Spleen (tissue), 7 donors: ENCODE data around the gene MYO19.

Source experiments
- POLR2A ChIP-seq, 3 donors: fragments of 450-650 bp; IDR thresholded peaks; one replicate each; pipeline ENCODE4 v1.5.1; 2017; ENCODE audit warnings: antibody characterized with exemption in 3 of 3, mild to moderate bottlenecking in 1 of 3
- POLR2AphosphoS5 ChIP-seq, 3 donors: sonication (generic); formaldehyde crosslinking; IDR thresholded peaks; one replicate each; pipeline ENCODE4 v1.5.1; 2017; ENCODE audit warnings: antibody characterized with exemption in 3 of 3
- TF ChIP-seq, protein P1 (sequence below), 11 experiments: fragments of 200-600 bp in 7 of 11; fragments of 450-650 bp in 4 of 11; sonication (generic) in 4 of 11; IDR thresholded peaks in 8 of 11; conservative IDR thresholded peaks in 3 of 11; 1 replicate in 7 of 11; 2 replicates in 4 of 11; pipeline versions ENCODE4 v1.4.0 to v1.8.0; 2016 to 2021; ENCODE audit warnings: antibody characterized with exemption in 11 of 11, inconsistent platforms in 4 of 11, mild to moderate bottlenecking in 1 of 11
- donor health status: DM: no; HTN: no; CAD: no; lungs with moderate emphysema.
- donor health status: DM: no; HTN: no; CAD: no.
- donor health status: DM: no; HTN: no; CAD: no.

DNA sequence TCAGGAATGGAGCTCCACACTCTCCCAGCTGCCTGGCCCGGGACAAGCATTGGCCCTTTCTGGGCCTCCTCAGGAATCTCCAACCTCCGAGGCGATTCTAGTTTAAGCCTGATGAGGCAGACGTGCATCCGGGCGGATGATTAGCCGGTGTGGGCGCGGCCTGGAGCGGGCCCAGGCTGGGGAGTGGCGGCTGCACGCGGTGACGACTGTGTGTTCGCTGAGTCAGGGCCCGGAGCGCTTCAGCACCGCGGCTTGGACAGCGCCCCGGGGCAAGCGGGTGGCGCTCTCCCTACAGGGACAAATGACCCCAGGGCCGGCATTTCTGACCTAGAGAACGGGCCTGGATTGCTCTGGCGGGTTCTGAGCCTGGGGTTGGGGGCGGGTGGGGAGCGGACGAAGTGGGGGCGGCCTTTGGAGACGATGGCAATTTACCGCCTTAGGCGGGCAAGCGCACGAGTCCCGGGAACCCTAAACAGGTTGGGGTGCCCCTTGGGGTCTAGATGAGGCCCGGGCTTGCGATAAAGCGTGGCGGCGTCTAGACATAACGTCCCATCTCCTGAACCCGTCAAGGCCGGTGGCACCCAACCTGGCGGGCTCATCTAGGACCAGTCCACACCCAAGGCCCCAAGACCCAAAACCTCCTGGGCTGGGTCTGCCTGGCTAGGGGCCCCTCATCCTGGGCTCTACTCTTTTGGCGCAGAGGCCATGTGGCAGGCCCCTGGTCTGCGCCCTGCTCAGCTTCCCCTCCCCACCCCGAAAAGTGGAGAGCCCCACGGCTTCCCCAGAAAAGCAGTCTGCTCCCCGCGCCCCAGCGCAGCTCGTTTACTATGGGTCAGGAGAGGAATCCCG lies 70.5 kb downstream of the MYO19 start:
- TF ChIP-seq POLR2AphosphoS5 (IDR thresholded peaks at IDR 0.05) (peak in 1 of 3 donors; percentile 36), POLR2A (IDR thresholded peaks at IDR 0.05) (no peak)
- TF ChIP-seq, protein P1, sequence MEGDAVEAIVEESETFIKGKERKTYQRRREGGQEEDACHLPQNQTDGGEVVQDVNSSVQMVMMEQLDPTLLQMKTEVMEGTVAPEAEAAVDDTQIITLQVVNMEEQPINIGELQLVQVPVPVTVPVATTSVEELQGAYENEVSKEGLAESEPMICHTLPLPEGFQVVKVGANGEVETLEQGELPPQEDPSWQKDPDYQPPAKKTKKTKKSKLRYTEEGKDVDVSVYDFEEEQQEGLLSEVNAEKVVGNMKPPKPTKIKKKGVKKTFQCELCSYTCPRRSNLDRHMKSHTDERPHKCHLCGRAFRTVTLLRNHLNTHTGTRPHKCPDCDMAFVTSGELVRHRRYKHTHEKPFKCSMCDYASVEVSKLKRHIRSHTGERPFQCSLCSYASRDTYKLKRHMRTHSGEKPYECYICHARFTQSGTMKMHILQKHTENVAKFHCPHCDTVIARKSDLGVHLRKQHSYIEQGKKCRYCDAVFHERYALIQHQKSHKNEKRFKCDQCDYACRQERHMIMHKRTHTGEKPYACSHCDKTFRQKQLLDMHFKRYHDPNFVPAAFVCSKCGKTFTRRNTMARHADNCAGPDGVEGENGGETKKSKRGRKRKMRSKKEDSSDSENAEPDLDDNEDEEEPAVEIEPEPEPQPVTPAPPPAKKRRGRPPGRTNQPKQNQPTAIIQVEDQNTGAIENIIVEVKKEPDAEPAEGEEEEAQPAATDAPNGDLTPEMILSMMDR (IDR thresholded peaks at IDR 0.05 in 8 of 11, conservative IDR thresholded peaks at IDR 0.05 in 3 of 11) = no peak
